Spleen (tissue), 11 donors: ENCODE data around the gene MAST4. TPM values are rescaled to one million over a fixed set of nuclear protein-coding genes. Genes with fewer than 3 reads are reported as not detected.

Source experiments
- DNase-seq: peaks from one replicate; pipeline ENCODE4 v3.0.0-alpha.2; 2020
- H3K27ac ChIP-seq, 8 donors: fragments of 200-600 bp; sonication (generic) in 7 of 8; 1 replicate in 4 of 8; 2 replicates in 4 of 8; pipeline versions ENCODE4 v1.5.0 to v1.8.0; 2016 to 2021; ENCODE audit warnings: inconsistent platforms in 4 of 8, mild to moderate bottlenecking in 4 of 8, moderate library complexity in 1 of 8
- H3K27me3 ChIP-seq, 7 donors: fragments of 200-600 bp; sonication (generic) in 6 of 7; replicated peaks in 1 of 7; 1 replicate in 4 of 7; 2 replicates in 3 of 7; pipeline versions ENCODE4 v1.5.0 to v1.8.0; 2016 to 2021; ENCODE audit warnings: inconsistent platforms in 3 of 7, mild to moderate bottlenecking in 1 of 7
- H3K36me3 ChIP-seq, 6 donors: fragments of 200-600 bp; sonication (generic) in 5 of 6; 1 replicate in 4 of 6; 2 replicates in 2 of 6; pipeline versions ENCODE4 v1.5.0 to v1.8.0; 2016 to 2021; ENCODE audit warnings: inconsistent platforms in 2 of 6
- H3K4me1 ChIP-seq, 6 donors: fragments of 200-600 bp; sonication (generic) in 5 of 6; 1 replicate in 3 of 6; 2 replicates in 3 of 6; pipeline versions ENCODE4 v1.5.0 to v1.8.0; 2016 to 2021; ENCODE audit warnings: inconsistent platforms in 3 of 6
- H3K4me3 ChIP-seq, 8 donors: fragments of 200-600 bp; sonication (generic) in 7 of 8; 1 replicate in 4 of 8; 2 replicates in 4 of 8; pipeline versions ENCODE4 v1.5.0 to v1.8.0; 2016 to 2021; ENCODE audit warnings: inconsistent platforms in 4 of 8, mild to moderate bottlenecking in 4 of 8, moderate library complexity in 2 of 8
- H3K9me3 ChIP-seq, 8 donors: fragments of 200-600 bp; sonication (generic) in 7 of 8; 1 replicate in 4 of 8; 2 replicates in 4 of 8; pipeline versions ENCODE4 v1.5.0 to v1.8.0; 2016 to 2021; ENCODE audit warnings: inconsistent platforms in 4 of 8
- CTCF ChIP-seq, 11 experiments: fragments of 200-600 bp in 7 of 11; fragments of 450-650 bp in 4 of 11; sonication (generic) in 4 of 11; IDR thresholded peaks in 8 of 11; conservative IDR thresholded peaks in 3 of 11; 1 replicate in 7 of 11; 2 replicates in 4 of 11; pipeline versions ENCODE4 v1.4.0 to v1.8.0; 2016 to 2021; ENCODE audit warnings: antibody characterized with exemption in 11 of 11, inconsistent platforms in 4 of 11, mild to moderate bottlenecking in 1 of 11
- POLR2A ChIP-seq, 3 donors: fragments of 450-650 bp; IDR thresholded peaks; one replicate each; pipeline ENCODE4 v1.5.1; 2017; ENCODE audit warnings: antibody characterized with exemption in 3 of 3, mild to moderate bottlenecking in 1 of 3
- POLR2AphosphoS5 ChIP-seq, 3 donors: sonication (generic); formaldehyde crosslinking; IDR thresholded peaks; one replicate each; pipeline ENCODE4 v1.5.1; 2017; ENCODE audit warnings: antibody characterized with exemption in 3 of 3
- WGBS, 5 donors: extraction: QIAGEN DNeasy Blood & Tissue Kit in 3 of 5; methylation state at CpG; one replicate each; pipeline versions ENCODE4 v1.1.5 to v1.1.7; 2013 to 2018; 5-methylcytosine and 5-hydroxymethylcytosine counted together
- intact Hi-C: fragments of 100-400 bp; cut with DNase I; formaldehyde crosslinking; loops from one replicate; pipeline ENCODE4 v1.15.0; 2023; ENCODE audit warnings: low total_unique reads
- polyA plus RNA-seq, 3 donors: library from polyadenylated mRNA; stranded (reverse); fragments of 200-250 nt; gene quantifications; one replicate each; pipeline ENCODE4 v1.2.1, GENCODE V29; 2013
- total RNA-seq, 7 donors: library from RNA; depleted of rRNA in 3 of 7; stranded (reverse); fragments of >200 nt in 3 of 7; fragmentation: NEBNext Ultra II Directional in 4 of 7; extraction: Animal tissue kit (Norgen Biotek cat#: 25700) in 4 of 7; gene quantifications; one replicate each; pipeline versions ENCODE4 v1.1.0 to v1.2.1, GENCODE V29; 2016 to 2021
- donor health status: healthy with polysubstance abuse.
- donor health status: DM: no; HTN: no; CAD: no; lungs with moderate emphysema.
- donor health status: DM: no; HTN: no; CAD: no.
- donor health status: Bipolar disorder and iron deficiency.
- donor health status: healthy.
- donor health status: DM: no; HTN: no; CAD: no.
- donor health status: DM: yes; HTN: yes; CAD: no.

MAST4 gene
- total and polyA plus RNA-seq, 10 donors: 2.5 to 43.7 (median 25.4) TPM

DNA sequence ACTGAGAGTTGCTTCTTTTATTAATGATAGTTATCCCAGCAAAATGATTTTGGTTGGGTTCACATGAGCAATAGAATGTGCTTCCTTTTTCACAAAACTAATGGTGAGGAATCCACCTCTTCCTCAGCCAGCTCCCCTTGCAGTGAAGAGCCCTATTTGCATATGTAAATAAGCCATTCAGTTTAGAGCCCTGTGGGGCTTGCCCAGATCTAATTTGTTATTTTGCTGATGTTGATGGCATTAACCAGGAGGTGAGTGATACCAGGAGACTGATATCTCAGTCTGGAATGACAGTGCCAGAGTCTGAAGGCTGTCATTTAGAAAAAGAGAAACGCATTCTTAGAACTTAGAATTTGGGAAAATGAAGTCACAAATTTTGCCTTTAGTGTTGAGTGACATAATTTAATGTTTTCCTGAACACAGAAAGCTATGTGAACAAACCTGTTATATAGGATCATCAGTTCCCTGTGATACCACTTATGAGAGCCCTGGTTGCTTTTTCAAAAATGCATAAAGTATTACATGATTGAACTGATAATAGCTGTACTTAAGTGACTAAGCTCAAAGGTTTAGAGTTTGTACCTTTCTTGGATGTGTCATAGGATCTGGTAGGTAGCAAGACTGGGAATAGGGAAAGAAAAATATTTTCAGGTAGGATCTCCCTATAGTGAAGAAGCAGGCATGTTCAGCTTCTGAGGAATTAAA is 271.6 kb downstream of the MAST4 start:
- TF ChIP-seq POLR2A (IDR thresholded peaks at IDR 0.05): no peak
- TF ChIP-seq CTCF (IDR thresholded peaks at IDR 0.05 in 8 of 11, conservative IDR thresholded peaks at IDR 0.05 in 3 of 11): no peak
- no peak for TF ChIP-seq POLR2AphosphoS5 (IDR thresholded peaks at IDR 0.05)
- Histone ChIP-seq H3K9me3 (no peaks in the 10 kb centered on the region), H3K4me3 (no peak overlapping the region), H3K4me1 (no peaks in the 10 kb centered on the region), H3K36me3 (no peaks in the 10 kb centered on the region), H3K27ac (no peak overlapping the region), H3K27me3 (peaks cover 0 to 10% (median 0%) of the 10 kb centered on the region in 7 donors)
- 71 to 86% (median 76%) methylated on average over 1 of the region's 1 CpG for WGBS, 5 donors
- no peak for DNase-seq
- intact Hi-C loops: no loop called here

DNA sequence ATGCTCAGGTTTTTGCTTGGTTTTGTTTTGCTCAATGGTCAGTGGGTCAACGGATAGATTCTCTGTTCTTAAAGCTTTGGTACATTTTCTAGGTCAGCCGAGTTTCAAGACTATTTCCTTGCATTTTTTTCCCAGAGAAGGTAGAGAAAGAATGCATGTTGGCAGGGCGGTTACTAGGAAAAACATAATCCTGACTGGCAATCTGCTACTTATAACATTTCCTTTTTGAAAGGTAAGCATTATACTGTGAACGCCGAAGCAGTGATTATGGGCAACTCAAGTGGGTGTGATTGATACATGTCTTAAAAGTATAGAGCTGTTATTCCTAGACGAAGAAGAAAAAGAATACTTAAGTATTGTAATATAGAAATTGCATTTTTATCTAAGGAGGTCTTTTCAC is 273.2 kb downstream of the MAST4 start:
- intact Hi-C loops: no loop called here
- DNase-seq: no peak
- no peak overlapping the region for H3K4me3 ChIP-seq
- H3K36me3 ChIP-seq: no peaks in the 10 kb centered on the region
- H3K27ac ChIP-seq: no peak overlapping the region
- WGBS, 5 donors: 75 to 82% (median 80%) methylated on average over 6 of the region's 6 CpGs
- TF ChIP-seq POLR2AphosphoS5 (IDR thresholded peaks at IDR 0.05) (no peak), POLR2A (IDR thresholded peaks at IDR 0.05) (no peak), CTCF (IDR thresholded peaks at IDR 0.05 in 8 of 11, conservative IDR thresholded peaks at IDR 0.05 in 3 of 11) (no peak)
- H3K9me3 ChIP-seq: no peaks in the 10 kb centered on the region
- H3K4me1 ChIP-seq: no peaks in the 10 kb centered on the region
- peaks cover 0 to under 1% (median 0%) of the 10 kb centered on the region in 7 donors for H3K27me3 ChIP-seq

GRCh38 chr5:66870708-66871107 is 274.5 kb downstream of the MAST4 start:
- Histone ChIP-seq H3K27ac (no peak overlapping the region), H3K4me1 (no peaks in the 10 kb centered on the region), H3K36me3 (no peaks in the 10 kb centered on the region), H3K9me3 (no peaks in the 10 kb centered on the region), H3K27me3 (no peaks in the 10 kb centered on the region), H3K4me3 (no peak overlapping the region)
- DNase-seq: no peak
- intact Hi-C loops: no loop called here
- no peak for TF ChIP-seq POLR2AphosphoS5 (IDR thresholded peaks at IDR 0.05)
- no peak for TF ChIP-seq POLR2A (IDR thresholded peaks at IDR 0.05)
- no peak for TF ChIP-seq CTCF (IDR thresholded peaks at IDR 0.05 in 8 of 11, conservative IDR thresholded peaks at IDR 0.05 in 3 of 11)
- WGBS, 5 donors: 92 to 97% (median 94%) methylated on average over 10 of the region's 10 CpGs

- intact Hi-C loops: no loop called here
- Histone ChIP-seq H3K27ac (no peak overlapping the region), H3K4me1 (no peaks in the 10 kb centered on the region), H3K9me3 (no peaks in the 10 kb centered on the region), H3K36me3 (no peaks in the 10 kb centered on the region), H3K27me3 (no peaks in the 10 kb centered on the region), H3K4me3 (no peak overlapping the region)
- TF ChIP-seq POLR2AphosphoS5 (IDR thresholded peaks at IDR 0.05) (no peak), CTCF (IDR thresholded peaks at IDR 0.05 in 8 of 11, conservative IDR thresholded peaks at IDR 0.05 in 3 of 11) (no peak), POLR2A (IDR thresholded peaks at IDR 0.05) (no peak)
- WGBS, 5 donors: 85 to 97% (median 94%) methylated on average over 5 of the region's 5 CpGs
- DNase-seq: no peak
Measured at GRCh38 chr5:66871651-66872050, 275.5 kb downstream of the MAST4 start.
